Measurements from ENCODE around the gene RPL18.
"Not testable (repeated sequence)": the region's sequence is repeated elsewhere in the genome, so short reads cannot be mapped to it uniquely, and the experiment has no call there.

GRCh38 chr19:48632286-48632685 lies 13.3 kb upstream of the RPL18 start:
- TF ChIP-seq, protein P1, sequence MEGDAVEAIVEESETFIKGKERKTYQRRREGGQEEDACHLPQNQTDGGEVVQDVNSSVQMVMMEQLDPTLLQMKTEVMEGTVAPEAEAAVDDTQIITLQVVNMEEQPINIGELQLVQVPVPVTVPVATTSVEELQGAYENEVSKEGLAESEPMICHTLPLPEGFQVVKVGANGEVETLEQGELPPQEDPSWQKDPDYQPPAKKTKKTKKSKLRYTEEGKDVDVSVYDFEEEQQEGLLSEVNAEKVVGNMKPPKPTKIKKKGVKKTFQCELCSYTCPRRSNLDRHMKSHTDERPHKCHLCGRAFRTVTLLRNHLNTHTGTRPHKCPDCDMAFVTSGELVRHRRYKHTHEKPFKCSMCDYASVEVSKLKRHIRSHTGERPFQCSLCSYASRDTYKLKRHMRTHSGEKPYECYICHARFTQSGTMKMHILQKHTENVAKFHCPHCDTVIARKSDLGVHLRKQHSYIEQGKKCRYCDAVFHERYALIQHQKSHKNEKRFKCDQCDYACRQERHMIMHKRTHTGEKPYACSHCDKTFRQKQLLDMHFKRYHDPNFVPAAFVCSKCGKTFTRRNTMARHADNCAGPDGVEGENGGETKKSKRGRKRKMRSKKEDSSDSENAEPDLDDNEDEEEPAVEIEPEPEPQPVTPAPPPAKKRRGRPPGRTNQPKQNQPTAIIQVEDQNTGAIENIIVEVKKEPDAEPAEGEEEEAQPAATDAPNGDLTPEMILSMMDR (IDR thresholded peaks at IDR 0.05) = not testable (repeated sequence)
- TF ChIP-seq POLR2A (IDR thresholded peaks at IDR 0.05) = not testable (repeated sequence)
